Fibroblast of mammary gland (primary cell): ENCODE measurements around the gene E2F8.

Experiments used
- DNase-seq: peaks from one replicate; pipeline ENCODE4 v3.0.0-alpha.2; 2010; ENCODE audit warnings: low read depth
- H3K4me3 ChIP-seq: 2 replicates; pipeline ENCODE4 v1.5.1; 2011; ENCODE audit warnings: low read depth, mild to moderate bottlenecking, low read length, moderate library complexity; ENCODE audit not compliant: control insufficient read depth
- CTCF ChIP-seq: conservative IDR thresholded peaks from 2 replicates; pipeline ENCODE4 v1.5.1; 2011; ENCODE audit warnings: low read depth, low read length, inconsistent platforms; ENCODE audit not compliant: control insufficient read depth, insufficient read depth

E2F8 gene

GRCh38 chr11:19252394-19253152 lies 11.8 kb upstream of the E2F8 start:
- DNase-seq, result no peak
- no peak overlapping the region for H3K4me3 ChIP-seq
- TF ChIP-seq CTCF, result no peak

DNA sequence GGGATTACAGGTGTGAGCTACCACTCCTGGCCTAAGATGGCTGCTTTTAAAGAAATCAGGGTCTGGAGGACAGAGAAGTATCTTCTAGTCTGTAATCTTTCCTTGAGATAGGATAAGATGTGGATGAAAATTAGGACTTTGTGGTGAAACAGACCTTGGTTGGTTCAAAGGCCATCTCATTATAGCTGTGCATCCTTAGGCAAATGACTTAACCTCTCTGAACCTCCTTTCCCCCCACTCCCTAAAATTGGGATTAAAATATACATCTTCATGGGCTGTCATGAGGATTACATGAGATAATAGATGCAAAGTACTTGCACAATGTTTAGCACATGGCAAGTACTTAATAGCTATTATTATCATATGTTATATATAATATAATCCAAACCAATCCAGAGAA lies 10.8 kb upstream of the E2F8 start:
- TF ChIP-seq CTCF, result no peak
- DNase-seq, result no peak
- no peak overlapping the region for H3K4me3 ChIP-seq

GRCh38 chr11:19246816-19247215 lies 6.1 kb upstream of the E2F8 start:
- no peak overlapping the region for H3K4me3 ChIP-seq
- no peak for TF ChIP-seq CTCF

DNA sequence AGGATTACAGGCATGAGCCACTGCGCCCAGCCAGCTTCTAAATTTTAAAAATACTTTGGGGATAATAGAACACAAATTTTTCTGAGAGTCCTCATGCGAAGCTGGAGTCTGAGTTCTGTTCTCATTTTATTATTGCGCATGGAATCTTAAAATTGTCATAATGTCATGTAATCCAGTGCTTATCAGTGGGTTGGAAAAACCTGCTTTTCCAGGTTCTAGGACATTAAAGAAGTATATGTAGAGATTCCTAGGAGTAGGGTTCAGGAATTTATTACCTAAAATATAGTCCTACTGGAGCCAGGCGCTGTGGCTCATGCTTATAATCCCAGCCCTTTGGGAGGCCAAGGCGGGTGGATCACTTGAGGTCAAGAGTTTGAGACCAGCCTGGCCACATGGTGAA lies 4.6 kb upstream of the E2F8 start:
- DNase-seq, result no peak
- TF ChIP-seq CTCF, result no peak
- no peak overlapping the region for H3K4me3 ChIP-seq

More at GRCh38 chr11:19246816-19247215, 6.1 kb upstream of the E2F8 start:
- no peak for DNase-seq

GRCh38 chr11:19244621-19245020 lies 3.9 kb upstream of the E2F8 start:
- no peak overlapping the region for H3K4me3 ChIP-seq
- TF ChIP-seq CTCF, result no peak
- no peak for DNase-seq

- DNase-seq, result peak; percentile 53
- no peak overlapping the region for H3K4me3 ChIP-seq
- no peak for TF ChIP-seq CTCF
These were observed 3.3 kb upstream of the E2F8 start for GRCh38 chr11:19244084-19244483.

DNA sequence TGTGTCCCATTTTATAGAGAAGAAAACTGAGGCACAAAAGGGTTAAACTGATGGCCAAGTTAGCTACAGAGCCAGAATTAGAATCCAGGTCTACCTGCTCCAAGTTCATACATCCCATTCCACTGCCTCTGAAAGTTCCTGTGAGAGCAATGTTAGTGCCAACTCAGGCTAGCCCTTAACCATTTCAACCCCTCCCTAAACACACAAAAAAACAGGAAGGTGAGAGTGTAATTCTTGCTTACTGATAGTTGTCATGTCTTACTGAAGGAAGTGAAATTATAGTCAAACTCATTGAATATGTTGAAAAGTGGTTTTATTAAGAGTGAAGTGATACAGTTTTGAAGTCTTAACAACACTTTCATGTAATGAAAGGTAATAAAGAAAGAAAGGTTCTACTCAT lies 2.9 kb upstream of the E2F8 start:
- H3K4me3 ChIP-seq, result no peak overlapping the region
- no peak for TF ChIP-seq CTCF
- DNase-seq, result no peak
